Ureter (tissue), 1 donor: Measurements from ENCODE around the gene MYH9. TPM values are rescaled to one million over a fixed set of nuclear protein-coding genes. Genes with fewer than 3 reads are reported as not detected.
"Not testable (repeated sequence)": the region's sequence is repeated elsewhere in the genome, so short reads cannot be mapped to it uniquely, and the experiment has no call there.

Experiments used
- DNase-seq: peaks from one replicate; pipeline ENCODE4 v3.0.0-alpha.2; 2020; ENCODE audit warnings: low spot score
- total RNA-seq: library from RNA; stranded (reverse); gene quantifications from one replicate; pipeline ENCODE4 v1.2.4, GENCODE V29; 2023
- donor health status: DM: yes; HTN: yes; CAD: no.

The MYH9 gene
- total RNA-seq, 1 donor from 2014 or later, result 810 TPM

DNA sequence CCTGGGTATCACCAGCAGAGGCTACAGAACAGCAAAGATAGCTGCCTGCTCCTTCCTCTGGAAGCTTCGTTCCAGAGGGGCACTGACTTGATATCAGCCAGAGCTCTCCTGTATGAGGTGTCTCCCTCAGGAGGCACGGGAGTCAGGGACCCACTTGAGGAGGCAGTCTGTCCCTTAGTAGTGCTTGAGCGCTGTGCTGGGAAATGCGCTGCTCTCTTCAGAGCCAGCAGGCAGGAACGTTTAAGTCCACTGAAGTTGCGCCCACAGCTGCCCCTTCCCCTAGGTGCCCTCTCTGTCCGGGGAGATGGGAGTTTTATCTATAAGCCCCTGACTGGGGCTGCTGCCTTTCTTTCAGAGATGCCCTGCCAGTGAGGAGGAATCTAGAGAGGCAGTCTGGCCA lies 116.5 kb downstream of the MYH9 start:
- not testable (repeated sequence) for DNase-seq

DNA sequence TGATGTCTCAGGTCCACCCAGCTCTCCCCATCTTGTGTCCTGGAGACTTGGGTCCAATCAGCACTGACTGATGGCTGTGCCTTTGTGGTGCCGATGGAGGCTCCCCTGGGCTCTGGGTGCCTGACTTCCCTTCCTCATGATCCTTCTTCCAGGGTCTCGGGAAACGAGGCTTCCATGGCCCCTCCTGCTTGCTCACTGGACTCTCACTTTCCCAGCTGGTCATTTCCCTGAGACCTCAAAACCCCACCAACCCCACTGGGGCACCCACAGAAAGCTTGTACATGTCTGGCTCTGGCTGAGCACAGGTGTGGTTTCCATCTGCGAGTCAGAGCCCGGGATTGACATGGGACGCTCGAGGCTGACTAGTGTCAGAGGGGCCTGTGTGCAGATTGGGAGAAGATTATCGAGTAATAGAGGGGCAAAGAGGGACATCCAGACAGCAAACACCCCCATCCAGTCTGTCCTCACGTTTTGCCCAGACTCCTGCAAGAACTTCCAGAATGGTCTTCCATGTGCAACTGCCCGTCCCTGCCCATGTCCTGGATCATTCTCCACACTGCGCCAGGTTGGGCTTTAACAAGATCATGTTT lies 119.8 kb downstream of the MYH9 start:
- no peak for DNase-seq

DNA sequence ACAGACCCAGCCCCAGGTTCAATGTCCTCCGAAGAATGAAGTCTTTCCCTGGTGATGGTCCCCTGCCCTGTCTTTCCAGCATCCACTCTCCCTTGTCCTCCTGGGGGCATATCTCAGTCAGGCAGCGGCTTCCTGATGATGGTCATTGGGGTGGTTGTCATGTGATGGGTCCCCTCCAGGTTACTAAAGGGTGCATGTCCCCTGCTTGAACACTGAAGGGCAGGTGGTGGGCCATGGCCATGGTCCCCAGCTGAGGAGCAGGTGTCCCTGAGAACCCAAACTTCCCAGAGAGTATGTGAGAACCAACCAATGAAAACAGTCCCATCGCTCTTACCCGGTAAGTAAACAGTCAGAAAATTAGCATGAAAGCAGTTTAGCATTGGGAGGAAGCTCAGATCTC lies 120.7 kb downstream of the MYH9 start:
- no peak for DNase-seq

DNA sequence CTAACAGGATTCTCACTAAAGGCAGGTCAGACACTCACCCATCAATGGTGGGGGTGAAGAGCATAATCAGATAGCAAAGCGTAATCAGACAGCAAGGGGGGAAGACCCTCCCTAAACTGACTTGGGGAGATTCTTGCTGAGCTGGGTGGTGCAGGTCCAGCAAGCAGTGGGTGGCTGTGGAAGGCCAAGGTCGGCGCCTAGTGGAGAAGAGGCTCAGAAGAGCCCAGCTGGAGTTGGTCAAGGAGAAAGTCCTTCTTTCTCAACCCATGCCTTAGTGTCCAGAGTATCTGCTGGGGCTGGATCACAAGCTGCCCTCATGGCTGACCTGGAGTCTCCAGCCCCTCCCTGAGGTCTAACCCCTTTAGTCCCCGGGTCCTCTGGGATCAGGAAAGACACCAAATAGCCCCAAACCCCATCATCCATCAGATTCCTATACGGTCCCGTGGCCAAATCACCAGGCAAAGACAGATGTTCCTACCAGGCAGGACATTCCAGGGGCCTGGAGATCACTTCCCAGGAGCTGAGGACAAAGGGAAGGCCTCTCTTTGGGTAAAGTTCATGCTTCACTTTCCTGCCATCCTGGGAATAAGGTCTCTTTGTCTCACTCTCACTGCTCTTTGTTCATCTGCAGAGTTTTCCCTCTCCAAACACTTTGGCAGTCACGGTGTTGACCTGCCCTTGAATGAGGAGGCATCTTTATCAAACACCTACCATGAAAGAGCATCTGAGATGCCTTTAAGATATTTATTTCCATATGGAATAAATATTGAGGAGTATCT lies 123.7 kb downstream of the MYH9 start:
- DNase-seq, result not testable (repeated sequence)

DNA sequence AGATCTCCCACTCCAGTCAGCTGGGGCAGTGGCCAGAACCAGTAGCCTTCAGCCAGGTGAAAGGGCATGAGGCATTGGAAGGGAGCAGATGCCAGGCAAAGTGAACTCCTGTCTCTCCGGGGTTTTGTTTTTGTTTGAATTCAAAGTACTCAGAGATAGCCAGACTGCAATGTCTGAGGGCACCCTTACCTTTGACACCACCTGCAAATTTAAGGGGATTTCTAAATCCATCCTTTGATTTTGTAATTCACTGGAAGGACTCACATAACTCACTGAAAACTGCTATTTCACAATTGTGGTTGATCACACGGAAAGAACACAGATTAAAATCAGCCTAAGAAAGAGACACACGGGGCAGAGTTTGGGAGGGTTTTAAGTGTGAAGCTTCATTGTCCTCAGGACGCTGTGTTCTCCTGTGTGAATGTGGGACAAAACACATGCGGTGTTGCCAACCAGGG lies 124.5 kb downstream of the MYH9 start:
- DNase-seq, result not testable (repeated sequence)

DNA sequence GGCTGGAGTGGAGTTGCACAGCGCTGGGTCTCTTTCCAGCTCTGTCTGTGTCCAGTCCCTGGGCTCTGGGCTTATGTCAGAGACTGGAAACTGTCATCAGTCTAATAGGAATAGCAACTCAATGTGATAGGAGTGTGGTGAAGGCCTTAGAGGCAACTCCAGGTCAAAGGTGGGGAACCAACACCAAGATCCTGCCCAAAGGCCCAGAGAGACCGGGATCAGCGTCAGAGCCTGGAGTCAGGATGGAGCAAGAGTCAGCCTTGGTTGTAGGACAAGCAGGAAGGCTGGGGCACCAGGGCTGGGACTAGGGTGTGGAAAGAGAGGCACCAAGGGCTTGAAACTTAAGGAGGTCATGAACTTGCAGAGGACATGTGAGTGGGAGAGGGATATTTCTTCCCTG lies 125.5 kb downstream of the MYH9 start:
- not testable (repeated sequence) for DNase-seq

DNA sequence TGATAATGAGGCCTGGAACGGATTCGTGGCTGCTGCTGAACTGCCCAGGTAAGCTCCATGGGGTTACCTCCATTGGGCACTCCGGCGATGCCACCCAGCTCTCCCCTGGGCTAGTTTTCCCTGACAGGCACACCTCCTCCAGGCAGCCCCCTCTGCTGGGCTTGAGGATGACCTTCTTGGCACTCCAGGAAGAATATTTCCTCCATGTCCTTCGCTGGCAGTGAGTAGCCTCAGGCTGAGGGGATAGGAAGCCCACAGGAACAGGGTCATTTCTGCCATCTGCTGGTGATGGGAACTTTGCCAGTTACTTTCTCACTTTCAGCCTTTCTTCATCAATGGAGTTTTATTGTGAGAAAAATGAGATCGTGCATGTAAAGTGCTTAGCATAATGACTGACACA lies 126.1 kb downstream of the MYH9 start:
- DNase-seq, result not testable (repeated sequence)

DNA sequence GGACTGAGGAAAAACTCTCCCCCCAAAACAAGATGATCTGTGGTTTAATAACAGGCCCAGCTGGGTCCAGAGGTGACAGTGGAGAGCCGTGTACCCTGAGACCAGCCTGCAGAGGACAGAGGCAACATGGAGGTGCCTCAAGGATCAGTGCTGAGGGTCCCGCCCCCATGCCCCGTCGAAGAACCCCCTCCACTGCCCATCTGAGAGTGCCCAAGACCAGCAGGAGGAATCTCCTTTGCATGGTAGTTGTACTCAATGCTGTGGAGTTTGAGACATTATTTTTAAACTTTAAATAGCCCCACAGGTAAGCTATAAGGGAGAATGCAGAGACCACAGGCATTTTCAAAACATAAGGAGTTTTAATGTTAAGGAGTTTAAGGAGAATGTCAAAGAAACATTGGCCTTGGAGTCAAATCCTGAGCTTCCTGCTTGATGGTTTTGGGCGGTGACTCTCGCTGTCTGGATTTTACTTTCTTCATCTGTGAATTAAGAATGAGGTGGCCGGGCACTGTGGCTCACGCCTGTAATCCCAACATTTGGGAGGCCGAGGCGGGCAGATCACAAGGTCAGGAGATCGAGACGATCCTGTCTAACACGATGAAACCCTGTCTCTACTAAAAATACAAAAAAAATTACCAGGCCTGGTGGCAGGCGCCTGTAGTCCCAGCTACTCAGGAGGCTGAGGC lies 128.0 kb downstream of the MYH9 start:
- no peak for DNase-seq

DNA sequence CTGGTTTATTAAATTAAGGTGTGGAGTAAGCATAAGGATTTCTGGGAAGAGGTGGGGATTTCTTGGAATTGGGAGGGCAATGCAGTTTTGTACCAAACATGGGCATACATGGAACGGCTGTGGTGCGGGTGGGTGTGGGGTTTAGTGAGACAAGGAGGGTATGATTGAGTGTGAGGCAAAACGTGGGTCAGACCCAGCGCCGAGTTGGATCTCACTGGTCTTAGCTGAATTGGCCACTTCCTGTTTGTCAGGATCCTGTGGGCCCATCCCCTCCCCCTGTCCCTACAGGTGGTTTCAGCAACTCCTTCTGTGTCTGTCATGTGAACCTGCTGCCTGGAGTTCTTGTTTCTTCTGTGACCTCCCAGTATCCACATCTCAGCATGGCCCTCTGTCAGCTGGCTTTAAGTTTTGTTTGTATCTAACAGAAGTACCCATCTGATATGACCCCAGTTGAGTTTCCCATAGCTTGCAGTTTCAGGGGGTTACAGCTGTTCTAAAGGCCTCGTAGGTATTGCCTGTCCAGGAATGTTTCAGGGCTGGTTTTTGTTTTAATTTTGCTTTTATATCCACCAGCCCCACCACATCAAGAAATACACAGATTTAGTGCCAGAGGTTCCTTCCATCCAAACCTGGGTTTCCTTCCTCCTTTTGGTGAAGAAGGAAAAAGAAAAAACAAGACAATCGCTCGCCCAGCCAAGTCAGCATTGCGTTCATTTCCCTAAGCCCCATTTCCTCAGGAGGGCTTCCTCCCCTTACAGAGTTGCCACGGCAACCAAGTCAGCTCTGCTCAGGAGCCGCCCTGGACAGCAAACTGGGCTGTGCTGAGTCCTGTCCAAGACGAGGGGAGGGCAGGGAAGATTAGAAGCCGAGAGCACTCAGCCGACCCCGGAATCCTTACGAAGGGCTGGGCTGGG lies 128.8 kb downstream of the MYH9 start:
- peak; percentile 78 for DNase-seq

DNA sequence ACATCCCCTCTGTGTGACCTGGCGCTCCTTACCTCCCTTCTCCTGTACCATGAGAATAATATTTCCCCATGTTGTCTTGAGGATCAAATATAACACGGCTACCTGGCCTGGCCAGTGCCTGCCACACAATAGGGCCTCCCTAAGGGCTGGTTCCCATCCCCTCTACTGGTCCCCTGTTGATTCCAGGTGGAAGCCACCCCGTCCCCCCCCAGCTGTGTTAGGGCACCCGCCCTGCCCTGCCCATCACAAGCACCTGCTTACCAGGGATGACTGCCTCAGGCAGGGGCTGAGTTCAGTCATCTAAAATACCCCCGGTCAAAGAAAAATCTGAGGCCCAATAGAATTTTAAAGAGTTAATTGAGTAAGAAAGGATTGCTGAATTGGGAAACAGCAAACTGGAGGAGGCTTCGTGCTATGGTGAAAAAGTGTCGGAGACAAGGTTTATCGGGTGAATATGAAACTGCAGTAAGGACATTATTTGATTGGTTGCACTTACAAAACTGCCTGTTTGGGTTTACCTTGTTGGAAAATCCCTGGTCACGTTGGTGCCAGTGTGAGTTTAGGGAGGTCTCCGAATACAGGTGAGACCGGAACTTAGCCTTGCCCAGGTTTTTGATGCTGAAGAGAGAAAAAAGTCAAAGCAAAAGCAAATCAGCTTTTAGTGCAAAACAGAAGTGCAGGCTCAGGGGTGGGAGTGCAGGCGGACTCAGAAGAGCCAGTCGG lies 129.7 kb downstream of the MYH9 start:
- no peak for DNase-seq

DNA sequence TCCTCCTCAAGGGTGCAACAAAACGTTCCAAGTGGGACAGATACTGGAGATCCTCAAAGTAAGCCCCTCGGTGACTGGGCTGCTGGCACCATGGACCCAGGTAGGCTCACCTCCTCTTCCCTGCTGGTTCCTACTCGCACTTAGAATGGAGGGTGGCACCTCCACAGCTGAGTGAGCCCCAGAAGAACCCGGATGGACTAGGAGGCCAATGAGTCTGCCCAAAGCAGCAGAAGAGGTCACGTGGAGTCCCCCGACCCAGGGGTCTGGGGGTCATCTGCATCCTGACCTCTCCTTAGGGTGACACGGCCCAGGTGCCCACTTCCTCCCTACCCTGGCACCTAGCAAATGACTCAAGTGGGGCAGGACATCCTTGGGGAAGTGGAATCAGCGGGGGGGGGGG lies 130.5 kb downstream of the MYH9 start:
- no peak for DNase-seq

DNA sequence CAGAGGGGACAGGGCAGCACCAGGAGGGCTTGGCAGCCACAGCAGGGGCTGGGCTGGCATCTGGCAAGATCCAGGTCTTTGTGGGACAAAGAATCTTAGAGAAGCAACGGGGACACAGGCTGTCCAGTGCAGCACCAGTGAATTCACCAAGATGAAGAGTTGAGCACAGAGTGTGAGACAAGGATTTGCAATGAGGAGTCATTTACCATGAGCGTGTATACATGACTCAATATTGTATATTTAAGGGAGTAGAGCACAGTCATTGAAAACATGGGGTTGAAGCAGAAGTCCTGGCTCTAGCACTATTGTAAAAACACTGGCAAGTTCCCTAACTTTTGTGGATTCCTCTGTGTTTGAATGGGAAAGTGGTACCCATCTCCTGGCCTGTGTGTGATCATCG lies 131.3 kb downstream of the MYH9 start:
- DNase-seq, result no peak

DNA sequence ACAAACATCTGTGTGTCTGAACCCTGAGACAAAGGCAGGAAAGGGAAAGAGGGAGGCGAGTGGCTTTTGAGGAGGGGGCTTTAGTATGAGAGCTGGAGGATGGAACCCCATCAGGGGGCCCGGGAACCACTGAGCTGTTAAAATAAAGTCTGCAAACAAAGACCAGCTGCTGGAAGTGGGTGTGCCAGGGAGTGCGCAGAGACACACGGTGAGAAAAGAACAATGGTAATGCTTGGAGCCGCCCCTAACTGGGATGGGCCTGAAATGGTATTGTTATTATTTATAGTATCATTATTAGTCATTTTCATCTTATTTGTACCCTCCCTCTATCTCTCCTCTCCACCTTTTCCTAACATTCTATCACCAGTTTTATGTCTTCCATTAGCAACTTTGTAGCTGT lies 132.2 kb downstream of the MYH9 start:
- not testable (repeated sequence) for DNase-seq

DNA sequence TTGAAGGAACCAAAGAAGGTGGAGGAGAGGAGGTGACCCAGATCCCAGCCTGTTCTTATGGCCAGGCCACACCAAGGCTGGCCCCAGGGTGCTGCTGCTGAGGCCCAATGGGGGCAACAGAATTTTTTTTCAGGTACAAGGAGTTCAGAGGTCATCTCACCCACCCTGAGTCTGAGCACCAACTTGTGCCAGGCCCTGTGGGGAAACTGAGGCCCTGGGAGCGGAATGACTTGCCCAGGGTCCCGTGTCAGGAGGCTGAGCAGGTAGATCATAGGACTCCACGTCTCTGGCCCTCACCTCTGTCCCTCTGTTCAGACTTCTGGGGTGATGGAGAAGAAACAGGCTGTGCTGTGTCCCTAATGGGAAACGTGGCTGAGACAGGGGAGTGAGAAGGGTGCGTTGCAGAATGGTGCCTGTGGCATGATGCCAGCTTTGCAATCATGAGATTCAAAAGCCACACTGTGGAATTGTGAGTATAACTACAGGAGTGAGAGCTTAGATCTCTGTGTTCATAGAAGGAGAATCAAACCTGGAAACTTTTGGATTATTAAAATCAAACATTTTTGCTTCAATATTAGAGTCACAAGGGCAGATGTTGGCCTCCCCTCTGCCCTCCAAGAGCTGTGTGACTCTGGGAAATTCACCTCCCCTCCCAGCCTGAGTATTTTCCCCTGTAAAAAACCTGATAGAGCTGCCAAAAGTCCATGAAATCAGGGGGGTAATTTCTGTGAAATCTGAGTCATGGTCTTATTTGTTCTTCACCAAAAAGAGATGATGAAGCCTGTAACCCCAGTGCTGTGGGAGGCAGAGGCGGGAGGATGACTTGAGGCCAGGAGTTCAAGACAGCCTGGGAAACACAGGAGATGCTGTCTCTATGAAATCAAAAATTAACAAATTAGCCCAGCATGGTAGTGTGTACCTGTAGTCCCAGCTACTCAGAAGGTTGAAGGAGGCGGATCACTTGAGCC lies 134.0 kb downstream of the MYH9 start:
- no peak for DNase-seq

DNA sequence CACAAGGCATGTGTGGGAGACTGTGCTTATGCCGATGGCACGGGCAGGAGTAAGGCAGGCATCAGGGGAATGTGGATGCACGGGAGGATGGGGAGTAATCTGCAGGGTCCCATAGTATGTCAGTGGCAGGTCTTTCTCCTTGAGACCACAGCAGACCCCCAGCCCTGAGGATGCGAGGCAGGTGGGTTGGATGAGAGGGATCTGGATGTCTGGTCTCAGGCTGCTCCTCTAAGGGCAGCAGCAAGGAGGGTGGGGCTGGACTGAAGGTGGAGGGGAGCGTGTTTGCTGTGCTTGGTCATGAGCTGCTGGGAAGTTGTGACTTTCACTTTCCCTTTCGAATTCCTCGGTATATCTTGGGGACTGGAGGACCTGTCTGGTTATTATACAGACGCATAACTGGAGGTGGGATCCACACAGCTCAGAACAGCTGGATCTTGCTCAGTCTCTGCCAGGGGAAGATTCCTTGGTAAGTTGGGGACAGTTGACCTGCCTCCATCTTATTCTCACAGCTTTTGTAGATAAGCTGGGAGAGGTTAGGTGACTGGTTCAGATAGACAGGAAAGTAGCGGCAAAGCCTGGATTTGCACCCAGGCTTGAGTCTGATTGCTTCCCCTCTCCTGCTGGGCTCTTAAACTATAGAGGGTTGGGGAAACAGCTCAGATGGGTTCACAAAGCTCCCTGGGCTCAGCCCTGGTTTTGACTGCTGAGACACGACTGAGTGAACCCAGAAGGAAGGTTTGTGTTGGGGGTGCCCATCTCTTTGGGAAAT lies 134.8 kb downstream of the MYH9 start, which contains the start of gene APOL1:
Gene APOL1, plus strand, starts transcription at position 380 of the 769 bp plus-strand sequence. CDS start 1,823 bp downstream, outside the sequence.
- DNase-seq, result peak; percentile 78

DNA sequence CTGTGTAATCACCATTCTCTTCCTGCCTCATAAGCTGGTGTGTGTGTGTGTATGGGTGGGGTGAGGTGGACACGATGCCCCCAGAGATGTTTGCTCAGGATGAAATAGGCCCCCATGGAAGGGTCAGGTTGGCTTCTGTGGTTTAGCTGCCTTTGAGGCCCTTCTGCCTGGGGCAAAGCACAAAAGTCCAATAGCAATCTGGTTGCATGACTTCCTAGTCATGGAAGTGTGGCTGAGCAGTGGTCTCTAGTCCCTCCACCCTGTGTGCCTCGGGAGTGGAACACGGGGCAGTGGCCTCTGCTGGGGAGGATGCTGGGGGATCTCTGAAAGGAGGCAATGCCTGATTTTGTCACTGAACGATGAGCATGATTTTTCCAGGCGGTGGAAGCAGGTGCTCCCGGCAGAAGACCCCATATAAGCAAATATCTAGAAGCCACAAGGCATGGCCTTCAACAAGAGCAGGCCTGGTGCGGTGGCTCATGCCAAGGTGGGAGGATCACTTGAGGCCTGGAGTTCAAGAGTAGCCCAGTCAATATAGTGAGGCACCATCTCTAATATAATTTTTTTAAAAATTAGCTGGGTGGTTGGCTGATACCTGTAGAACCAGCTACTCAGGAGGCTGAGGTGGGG lies 135.7 kb downstream of the MYH9 start:
- DNase-seq, result not testable (repeated sequence)

DNA sequence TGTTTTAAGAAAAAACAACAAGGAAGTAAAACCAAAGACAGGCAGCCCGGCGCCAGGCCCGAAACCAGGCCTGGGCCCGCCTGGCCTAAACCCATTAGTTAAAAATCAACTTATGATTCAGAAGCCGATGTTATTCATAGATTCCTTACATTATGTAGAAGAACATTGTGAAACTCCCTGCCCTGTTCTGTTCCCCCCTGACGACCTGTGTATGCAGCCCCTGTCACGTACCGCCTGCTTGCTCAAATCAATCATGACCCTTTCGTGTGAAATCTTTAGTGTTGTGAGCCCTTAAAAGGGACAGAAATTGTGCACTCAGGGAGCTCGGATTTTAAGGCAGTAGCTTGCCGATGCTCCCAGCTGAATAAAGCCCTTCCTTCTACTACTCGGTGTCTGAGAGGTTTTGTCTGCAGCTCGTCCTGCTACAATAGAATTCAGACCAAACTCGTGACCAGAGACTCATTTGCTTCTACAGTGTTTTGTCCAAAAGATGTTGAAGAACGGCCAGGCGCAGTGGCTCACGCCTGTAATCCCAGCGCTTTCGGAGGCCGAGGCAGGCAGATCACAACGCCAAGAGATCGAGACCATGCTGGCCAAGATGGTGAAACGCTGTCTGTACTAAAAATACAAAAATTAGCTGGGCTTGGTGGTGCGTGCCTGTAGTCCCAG lies 137.3 kb downstream of the MYH9 start:
- peak; percentile 77 for DNase-seq

DNA sequence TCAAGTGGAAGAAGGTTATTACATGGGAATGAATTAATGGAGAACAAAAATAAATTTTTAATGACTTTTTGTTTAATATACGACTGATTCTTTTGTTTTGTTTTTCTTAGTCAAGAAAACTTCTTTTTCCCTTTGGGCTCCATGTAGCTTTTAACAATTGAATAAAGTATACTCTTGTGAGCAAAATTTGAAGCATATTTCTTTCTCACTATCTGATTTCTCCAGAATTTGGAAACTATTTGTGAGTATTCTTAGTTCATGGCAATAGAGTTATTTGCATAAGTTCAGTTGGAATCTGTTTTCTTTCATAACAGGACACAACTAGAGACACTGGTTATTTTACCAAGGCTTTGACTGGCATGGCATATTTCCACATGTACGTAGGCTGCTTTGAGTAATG lies 138.6 kb downstream of the MYH9 start:
- DNase-seq, result no peak
